Tongue (tissue), 2 donors: ENCODE measurements around the gene VPS13A. TPM values are rescaled to one million over a fixed set of nuclear protein-coding genes. Genes with fewer than 3 reads are reported as not detected.
A peak's percentile ranks its signal among the peaks of the same experiment; 100 is the strongest.
"Not testable (repeated sequence)": the region's sequence is repeated elsewhere in the genome, so short reads cannot be mapped to it uniquely, and the experiment has no call there.

Experiments used
- DNase-seq: peaks from one replicate; pipeline ENCODE4 v3.0.0-alpha.2; 2015
- total RNA-seq: library from RNA; depleted of rRNA; stranded (reverse); fragments of >200 nt; gene quantifications from one replicate; pipeline ENCODE4 v1.2.3, GENCODE V29; 2014

VPS13A gene
- total RNA-seq, 1 donor from 2014 or later: 68.7 TPM

DNA sequence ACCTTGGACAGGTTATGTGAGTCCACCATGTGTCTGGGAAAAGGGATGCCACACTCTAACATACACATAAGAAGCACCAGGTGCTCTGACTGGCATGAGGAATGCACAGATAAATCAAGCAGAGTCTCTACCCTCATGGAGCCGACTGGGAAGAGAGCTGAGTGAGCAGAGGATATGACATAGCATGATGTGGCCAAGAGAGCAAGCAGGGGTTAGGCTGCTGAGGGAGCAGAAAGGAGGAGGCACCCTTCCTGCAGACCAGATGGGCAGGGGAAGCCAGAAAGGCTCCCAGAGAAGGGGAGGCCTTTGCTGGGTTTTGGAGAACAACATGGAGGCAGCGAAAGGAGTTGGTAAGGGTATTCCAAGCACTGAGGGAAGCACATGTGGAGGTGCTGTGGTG, 247.7 kb downstream of the VPS13A start:
- no peak for DNase-seq

DNA sequence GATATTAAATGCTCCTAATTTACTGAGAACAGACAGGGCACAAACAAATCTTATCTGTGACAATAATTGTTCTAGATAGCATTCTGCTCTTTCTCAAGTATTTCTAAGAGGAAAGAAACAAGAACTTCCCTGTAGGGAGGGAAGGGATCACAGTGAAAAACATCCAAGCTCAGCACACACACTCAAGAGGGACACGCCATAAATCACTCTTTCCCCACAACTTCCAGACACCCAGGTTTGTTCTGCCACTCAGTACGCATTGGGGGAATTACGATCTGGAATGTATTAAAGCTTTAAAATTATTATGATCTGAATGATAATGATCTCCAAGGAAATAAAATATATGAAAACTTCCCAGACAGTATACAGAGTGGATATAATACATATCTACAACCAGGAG, 249.4 kb downstream of the VPS13A start:
- no peak for DNase-seq

- no peak for DNase-seq
Observed at GRCh38 chr9:77427256-77427927, 250.1 kb downstream of the VPS13A start.

- DNase-seq: no peak
Observed at GRCh38 chr9:77429928-77430327, 252.6 kb downstream of the VPS13A start.

DNA sequence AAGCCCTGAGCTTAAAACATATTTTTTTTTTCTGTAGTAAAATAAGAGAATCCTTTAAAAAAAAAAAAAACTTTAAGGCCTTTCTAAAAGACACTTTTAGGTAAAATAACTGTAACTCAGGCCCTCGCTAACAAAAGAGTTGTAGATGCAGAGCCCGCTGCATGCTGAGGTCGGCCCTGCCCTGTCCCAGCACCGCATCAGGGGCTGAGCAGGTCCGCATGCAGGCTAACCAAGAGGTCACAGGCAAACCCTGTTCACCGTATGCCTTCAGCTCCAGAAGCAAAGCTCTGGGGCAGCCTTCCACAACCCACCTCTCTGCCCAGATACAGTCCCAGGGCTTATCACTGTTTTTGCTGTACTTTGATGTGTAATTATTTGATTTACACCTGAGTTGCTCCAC, 254.7 kb downstream of the VPS13A start:
- DNase-seq: no peak

DNA sequence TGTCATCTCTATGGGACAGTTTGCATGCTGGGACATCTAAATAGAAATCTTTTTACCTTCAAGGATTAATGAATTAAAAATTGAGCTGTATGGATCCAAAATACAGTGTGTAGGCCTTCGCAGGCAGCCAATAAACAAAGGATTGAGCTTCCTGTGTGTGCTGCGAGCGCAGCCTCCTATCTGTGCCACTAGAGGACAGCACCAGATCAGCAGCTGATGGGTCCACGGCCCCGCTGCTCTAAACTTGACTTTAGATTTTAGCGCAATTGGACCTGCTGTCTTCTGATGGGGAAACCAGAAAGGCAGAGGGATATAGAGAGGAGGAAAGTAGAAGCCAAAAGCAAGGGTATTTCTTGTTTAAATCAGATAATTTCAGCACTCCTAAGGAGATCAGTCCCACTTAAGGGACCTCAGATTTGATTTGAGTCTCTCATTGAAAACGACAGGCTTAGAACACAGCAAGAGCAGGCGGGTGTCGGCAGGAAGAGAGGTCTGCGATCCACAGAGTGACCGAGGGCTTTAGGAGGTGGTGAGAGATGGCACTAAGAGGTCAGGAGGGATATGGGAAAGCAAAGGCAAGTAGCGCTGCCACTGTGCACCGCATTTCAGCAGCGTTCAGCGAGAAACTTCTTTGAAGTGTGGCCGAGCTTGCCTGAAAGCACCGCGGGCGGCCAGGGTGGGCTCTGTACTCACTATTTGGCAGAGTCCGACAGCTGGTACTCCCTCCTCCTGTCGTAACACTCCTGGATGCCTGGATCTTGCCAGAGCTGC, 256.5 kb downstream of the VPS13A start:
- DNase-seq: peak; percentile 84

- no peak for DNase-seq
Observed at GRCh38 chr9:77435277-77435676, 257.9 kb downstream of the VPS13A start.

DNA sequence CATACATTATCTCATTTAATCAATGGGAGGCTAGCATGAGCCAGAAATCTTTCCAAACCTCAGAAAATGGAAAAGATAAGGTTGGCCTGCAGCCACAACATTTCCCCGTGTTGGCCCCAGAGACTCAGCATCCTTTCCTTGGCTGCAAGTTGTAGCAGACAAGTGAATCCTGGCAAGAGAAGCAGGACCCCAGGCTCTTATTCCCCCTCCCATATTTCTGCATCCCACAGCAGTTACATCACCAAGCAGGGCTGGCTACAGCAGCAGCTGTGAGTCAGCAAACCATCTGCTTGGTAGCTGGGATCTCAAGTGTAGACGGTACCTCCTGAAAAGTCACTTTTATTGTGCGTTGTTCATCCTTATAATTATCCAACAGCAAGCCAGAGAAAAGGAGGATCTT, 258.4 kb downstream of the VPS13A start:
- peak; percentile 38 for DNase-seq

GRCh38 chr9:77438653-77439052, 261.3 kb downstream of the VPS13A start:
- no peak for DNase-seq

DNA sequence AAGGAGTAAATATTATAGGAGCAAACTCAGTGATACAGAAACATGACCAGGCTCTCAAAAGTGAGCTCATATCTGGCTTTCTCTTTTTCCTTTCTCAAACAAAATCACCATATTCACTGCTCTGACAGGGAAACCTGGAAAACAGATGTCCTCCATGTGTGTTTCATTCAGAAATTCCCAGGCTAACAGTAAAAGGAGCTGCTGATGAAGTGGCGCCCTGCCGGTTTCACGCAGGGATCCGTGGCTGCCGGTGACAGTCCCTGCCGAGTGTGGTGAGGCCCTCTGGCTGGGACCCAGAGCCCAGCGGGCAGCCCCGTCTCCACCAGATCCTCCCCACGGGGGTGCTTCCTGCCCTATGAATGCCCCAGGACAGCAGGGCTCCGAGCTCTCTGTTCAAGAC, 262.7 kb downstream of the VPS13A start:
- peak; percentile 73 for DNase-seq

DNA sequence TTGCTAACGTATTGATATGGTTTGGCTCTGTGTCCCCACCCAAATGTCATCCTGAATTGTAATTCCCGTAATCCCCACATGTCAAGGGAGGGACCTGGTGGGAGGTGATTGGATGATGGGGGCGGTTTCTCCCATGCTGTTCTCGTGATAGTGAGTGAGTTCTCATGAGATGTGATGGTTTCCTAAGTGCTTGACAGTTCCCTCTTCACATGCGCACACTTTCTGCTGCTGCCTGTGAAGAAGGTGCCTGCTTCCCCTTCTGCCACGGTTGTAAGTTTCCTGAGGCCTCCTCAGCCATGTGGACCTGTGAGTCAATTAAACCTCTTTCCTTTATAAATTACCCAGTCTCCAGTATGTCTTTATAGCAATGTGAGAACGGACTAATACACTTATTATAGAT, 263.8 kb downstream of the VPS13A start:
- DNase-seq: not testable (repeated sequence)

DNA sequence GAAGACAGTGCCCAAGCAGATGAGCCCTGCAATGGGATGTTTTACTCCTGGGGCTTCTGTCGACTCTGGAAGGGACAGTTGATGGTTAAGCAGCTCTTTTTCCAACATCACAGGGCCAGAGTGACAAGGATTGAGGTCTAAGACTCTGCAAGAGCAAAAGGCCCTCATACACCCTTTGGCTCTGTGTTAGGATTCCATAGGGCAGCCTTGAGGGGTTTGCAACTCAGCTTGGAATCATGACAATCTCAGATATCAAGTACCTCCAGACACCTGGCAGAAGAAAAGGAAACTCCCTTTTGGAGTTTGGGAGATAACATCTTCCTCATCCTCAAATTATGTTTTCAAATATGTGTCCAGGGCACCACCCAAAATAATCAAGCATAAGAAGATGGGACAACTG, 265.1 kb downstream of the VPS13A start:
- no peak for DNase-seq

DNA sequence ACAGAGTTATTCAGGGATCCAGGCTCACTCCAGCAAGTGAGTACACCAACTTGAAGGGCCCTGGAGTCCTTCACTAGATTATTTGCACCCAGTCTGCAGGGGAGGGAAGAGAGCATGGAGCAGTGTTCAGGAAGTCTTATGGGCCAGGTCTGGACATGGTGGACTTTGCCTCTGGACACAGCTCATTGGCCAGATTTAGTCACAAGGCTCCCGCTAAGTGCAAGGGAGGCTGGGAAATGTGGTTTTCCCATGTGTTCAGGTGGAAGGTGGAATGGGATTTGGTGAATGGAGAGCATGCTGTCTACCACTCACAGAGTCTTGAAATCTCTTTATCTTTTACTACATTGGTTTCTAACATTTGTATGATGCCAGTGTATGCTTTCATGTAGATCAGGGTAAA, 270.3 kb downstream of the VPS13A start:
- DNase-seq: no peak

DNA sequence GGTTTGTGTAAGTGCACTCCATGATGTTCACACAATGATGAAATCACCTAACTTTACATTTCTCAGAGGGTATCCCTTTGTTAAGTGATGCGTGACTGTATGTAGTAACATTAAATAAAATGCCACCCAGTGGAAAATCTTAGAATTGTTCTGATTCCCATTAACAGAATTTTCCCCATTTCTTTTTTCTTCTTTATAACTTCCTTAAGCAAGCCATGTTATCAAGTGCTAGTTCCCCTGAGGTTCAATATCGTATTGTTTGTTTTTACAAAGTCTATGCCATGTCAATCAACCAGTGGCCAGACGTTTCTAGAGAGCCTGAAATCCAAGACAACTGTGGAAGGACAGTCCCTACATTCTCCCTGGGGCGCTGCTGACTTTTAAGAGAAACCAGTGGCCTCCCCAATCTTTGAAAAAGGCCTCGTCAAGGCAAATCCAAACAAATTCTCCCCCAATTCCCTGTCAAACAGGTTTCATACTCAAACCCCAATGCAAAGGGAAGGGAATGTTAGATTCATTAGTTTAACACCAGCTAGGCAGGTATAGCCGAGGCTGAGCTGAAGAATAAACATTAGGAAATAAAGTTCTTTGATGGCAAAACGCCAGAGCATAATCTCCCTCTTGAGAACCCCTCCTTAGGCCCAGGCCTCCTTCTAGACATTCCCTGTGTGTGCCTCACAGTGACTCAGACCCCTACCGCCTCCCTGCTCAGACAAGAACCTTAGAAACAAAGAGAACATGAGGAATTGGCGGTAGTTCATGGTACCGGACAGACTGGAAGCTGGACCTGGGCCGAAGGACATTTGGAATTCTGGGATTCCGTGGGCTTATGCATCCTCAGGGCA, 272.1 kb downstream of the VPS13A start:
- DNase-seq: peak; percentile 71

DNA sequence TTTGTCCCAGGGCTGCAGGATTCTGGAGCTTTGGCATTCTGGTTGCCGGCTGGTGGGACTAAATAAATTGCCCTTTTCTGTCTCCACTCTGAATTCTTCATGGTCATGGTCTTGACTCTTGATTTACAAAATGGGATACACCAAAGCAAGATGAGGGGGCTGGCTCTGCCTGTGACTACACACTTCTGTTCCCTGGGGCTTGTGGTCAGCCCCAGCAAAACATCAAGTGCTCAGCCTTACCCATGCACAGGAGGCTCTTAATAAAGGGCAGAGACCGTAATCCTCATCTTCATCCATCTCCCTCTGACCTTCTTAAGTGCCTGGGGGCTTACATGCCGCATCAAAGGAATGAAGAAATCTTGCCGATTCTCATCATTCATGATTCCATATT, 272.7 kb downstream of the VPS13A start:
- DNase-seq: no peak

DNA sequence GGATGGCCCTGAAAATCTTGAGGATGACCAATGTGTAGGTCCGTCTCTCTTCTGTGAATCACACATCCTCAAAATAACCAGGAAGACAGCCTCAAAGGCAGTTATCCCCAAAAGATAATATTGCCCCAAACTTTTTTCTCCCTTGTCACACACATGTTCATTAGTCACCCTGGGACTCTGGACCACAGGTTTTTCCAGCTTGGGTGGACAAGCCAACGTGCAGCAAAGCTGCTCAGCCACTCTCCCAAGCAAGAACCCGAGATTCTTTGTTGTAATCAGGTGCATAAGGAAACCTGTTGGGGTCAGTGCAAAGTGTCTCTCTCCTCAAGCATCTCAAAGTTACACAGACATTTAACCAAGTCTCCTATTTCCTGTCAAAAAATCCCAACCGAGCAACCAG, 274.2 kb downstream of the VPS13A start:
- no peak for DNase-seq

DNA sequence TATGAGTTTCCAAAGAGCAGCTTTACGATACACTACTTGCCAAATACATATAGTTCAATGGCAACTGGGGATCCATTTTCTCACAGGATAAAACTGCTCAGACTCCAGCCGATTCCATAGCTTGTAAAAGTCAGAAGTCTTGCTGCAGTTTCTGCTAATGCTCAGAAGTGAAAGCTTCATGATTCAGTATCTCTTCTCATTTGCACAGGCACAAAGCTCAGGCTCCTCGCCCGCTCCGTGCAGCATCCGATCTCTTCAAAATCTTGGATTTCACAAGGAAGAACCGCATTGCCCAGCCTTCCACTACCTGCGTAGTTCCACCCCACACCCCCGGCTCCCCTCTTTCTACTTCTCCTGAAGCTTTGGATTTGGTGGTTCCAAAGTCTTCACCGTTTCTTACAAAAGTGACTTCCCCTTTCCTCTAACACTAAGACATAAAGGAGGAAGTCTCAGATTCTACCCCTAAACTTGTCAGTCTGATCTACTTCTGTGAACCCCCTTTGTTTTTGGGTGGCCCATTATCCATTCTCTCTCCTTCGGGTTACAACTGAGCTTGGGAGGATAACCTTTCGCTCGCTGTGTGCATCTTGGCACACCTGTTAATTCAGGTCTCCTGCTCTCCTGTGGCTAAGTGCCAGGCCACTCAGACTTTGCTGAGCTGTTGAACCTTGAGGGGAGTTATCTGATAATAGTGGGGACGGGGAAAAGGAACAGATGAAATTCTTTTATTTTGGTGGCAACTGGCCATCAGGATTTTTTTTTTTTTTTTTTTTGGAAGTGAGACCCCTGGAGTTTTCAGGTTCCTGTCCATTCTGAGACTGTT, 276.7 kb downstream of the VPS13A start:
- no peak for DNase-seq

- DNase-seq: no peak
Observed at GRCh38 chr9:77454663-77455062, 277.3 kb downstream of the VPS13A start.

DNA sequence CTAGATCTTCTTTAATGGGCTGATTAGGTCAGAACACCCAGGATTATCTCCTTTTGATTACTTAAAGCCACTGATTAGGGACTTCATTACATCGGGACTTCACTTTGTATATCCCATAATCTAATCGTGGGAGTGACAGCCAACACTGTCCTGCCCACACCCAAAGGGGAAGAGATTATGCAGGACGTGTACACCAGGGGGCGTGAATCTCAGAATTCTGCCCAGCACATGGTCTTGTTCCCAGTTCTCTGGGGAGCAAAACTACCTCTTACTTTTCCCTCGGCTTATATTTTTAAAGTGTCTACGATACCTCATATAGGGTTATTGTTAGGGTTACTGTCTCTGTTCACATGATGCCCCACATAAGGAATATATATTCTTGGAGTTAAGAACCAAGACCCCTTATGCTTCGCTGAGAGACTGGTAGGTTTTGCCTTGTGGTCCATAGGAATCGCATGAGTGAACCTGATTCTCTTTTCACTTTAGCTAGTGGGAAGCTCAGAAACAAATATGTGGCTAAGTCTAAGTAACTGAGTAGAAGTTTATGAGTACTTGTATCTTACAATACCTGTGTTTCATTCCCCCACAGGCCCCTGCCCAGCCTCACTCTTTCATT, 278.1 kb downstream of the VPS13A start:
- no peak for DNase-seq

DNA sequence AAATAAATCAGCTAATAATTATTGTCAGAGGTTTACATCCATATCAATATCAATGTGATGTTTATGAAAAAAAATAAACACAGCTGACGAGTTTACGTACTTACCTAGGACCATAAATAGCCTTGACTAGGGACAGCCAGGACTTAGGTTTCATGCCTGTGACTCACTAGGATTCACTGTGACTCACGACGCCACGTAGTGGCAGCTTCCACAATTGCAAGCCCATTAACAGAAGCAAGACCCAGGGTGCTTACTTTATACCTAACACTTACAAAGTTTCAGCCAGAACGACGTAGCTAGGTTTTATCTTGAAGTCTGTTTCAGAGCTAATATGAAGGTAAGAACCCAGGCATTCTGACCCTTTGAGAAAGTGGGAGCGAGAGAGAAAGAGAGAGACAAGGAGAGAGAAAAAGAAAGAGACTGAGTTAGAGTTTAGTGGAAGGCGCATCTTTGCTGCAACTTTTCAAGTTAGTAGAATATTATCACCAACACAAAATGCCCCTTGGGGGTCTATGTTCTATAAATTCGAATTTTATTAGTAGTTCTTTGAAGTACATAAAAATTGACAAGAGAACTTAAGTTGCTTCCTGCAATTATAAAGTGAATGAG, 279.6 kb downstream of the VPS13A start:
- peak; percentile 93 for DNase-seq

GRCh38 chr9:77457916-77458592, 280.7 kb downstream of the VPS13A start:
- DNase-seq: peak; percentile 81
